HUES6 (cell line): Measurements from ENCODE around the gene METTL22.

Experiments
- H3K27ac ChIP-seq: 2 replicates; pipeline ENCODE4 v1.7.0; 2013; ENCODE audit warnings: low read depth, mild to moderate bottlenecking, low read length, inconsistent platforms
- H3K27me3 ChIP-seq: 2 replicates; pipeline ENCODE4 v1.6.1; 2013; ENCODE audit warnings: low read length; ENCODE audit not compliant: control insufficient read depth, insufficient read depth
- H3K36me3 ChIP-seq: 2 replicates; pipeline ENCODE4 v1.6.1; 2013; ENCODE audit warnings: low read length; ENCODE audit not compliant: control insufficient read depth, insufficient read depth
- H3K4me1 ChIP-seq: 2 replicates; pipeline ENCODE4 v1.6.1; 2013; ENCODE audit warnings: low read length; ENCODE audit not compliant: control insufficient read depth, insufficient read depth
- H3K4me3 ChIP-seq: 2 replicates; pipeline ENCODE4 v1.5.1; 2013; ENCODE audit warnings: low read depth, low read length
- H3K9ac ChIP-seq: one replicate; pipeline ENCODE4 v1.6.1; 2013; ENCODE audit warnings: mild to moderate bottlenecking, low read length
- H3K9me3 ChIP-seq: 2 replicates; pipeline ENCODE4 v1.6.1; 2013; ENCODE audit warnings: low read depth, low read length; ENCODE audit not compliant: control insufficient read depth, insufficient read depth

Gene METTL22

DNA sequence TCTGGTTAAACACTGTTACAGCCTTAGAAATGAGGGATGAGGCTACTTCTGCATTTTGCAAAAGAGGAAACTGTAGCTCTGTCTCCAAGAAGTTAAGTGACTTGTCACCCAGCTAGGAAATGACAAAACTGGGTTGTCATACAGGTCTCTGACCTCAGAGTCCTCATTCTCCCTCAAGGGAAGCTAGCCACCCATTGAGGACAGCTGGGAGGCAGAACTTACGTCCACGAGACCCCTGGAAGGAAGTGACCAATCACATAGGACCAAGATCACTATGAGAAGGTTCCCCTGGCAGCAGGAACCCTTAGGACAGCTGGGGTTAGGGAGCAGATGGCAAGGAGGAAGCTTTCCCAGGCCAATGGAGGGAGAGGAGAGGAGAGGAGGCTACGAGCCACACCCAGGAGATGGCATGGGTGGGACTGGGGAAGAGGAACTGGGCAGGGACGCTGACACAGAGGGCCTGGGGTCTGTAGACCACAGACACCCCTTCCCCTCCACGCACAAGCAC, 11.2 kb downstream of the METTL22 start:
- Histone ChIP-seq H3K9me3 (no peaks in the 10 kb centered on the region), H3K36me3 (peaks cover 90% of the 10 kb centered on the region), H3K27me3 (no peaks in the 10 kb centered on the region), H3K4me3 (no peak overlapping the region), H3K4me1 (no peaks in the 10 kb centered on the region), H3K27ac (no peak overlapping the region), H3K9ac (no peak overlapping the region)

- H3K27ac ChIP-seq = no peak overlapping the region
- H3K4me1 ChIP-seq = no peaks in the 10 kb centered on the region
- H3K36me3 ChIP-seq = peaks cover 89% of the 10 kb centered on the region
- no peak overlapping the region for H3K4me3 ChIP-seq
- H3K27me3 ChIP-seq = no peaks in the 10 kb centered on the region
- no peaks in the 10 kb centered on the region for H3K9me3 ChIP-seq
- no peak overlapping the region for H3K9ac ChIP-seq
These were observed 13.7 kb downstream of the METTL22 start for GRCh38 chr16:8634991-8635736.

- no peak overlapping the region for H3K27ac ChIP-seq
- no peaks in the 10 kb centered on the region for H3K27me3 ChIP-seq
- no peaks in the 10 kb centered on the region for H3K4me1 ChIP-seq
- H3K9ac ChIP-seq = no peak overlapping the region
- peaks cover 90% of the 10 kb centered on the region for H3K36me3 ChIP-seq
- no peaks in the 10 kb centered on the region for H3K9me3 ChIP-seq
- H3K4me3 ChIP-seq = no peak overlapping the region
These were observed 18.2 kb downstream of the METTL22 start for GRCh38 chr16:8639694-8640093.

DNA sequence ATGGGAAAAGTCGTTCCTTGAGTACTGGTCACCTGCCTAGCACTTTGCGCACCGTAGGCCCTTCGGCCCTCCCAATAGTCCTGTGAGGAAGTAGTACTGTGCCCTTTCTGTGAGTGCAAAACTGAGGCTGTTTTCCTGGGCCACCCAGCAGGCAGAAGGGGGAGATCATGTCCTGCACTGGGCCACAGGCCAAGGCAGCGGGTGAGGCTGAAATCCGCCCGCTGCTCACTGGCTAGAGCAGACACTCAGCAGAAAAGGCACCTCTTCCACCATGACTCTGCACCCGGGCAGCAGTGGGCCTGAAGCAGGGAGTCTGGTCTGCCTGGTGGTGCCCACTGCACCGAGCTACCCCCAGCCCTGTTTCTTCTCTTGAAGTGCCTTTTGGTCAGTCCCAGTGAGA, 20.2 kb downstream of the METTL22 start:
- no peak overlapping the region for H3K4me3 ChIP-seq
- no peaks in the 10 kb centered on the region for H3K4me1 ChIP-seq
- H3K27ac ChIP-seq = no peak overlapping the region
- H3K9ac ChIP-seq = no peak overlapping the region
- H3K36me3 ChIP-seq = peaks cover 93% of the 10 kb centered on the region
- H3K9me3 ChIP-seq = no peaks in the 10 kb centered on the region
- H3K27me3 ChIP-seq = no peaks in the 10 kb centered on the region

GRCh38 chr16:8642146-8642545, 20.6 kb downstream of the METTL22 start:
- Histone ChIP-seq H3K27ac (no peak overlapping the region), H3K9me3 (no peaks in the 10 kb centered on the region), H3K36me3 (peaks cover 93% of the 10 kb centered on the region), H3K4me1 (no peaks in the 10 kb centered on the region), H3K27me3 (no peaks in the 10 kb centered on the region), H3K9ac (no peak overlapping the region), H3K4me3 (no peak overlapping the region)

- H3K36me3 ChIP-seq = peaks cover 88% of the 10 kb centered on the region
- H3K27ac ChIP-seq = no peak overlapping the region
- no peaks in the 10 kb centered on the region for H3K4me1 ChIP-seq
These were observed 23.0 kb downstream of the METTL22 start for GRCh38 chr16:8644211-8645140.

DNA sequence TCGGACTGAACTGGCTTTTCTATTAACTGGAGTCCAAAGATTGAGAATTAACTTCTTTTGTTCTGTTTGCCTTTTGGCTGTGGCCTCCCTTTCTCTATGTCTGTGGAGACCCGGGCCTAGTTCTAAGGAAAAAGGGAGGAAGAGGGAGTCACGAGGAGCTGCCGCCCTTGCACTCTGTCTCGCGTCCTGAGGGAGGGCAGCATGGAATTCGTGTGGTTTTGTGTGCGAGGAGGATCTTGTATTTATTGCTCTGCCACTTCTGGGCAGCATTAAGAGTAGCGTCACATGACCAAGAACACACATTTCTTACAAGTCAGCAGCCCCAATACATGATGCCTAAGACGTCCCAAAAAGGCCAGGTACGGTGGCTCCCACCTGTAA, 23.6 kb downstream of the METTL22 start:
- Histone ChIP-seq H3K27ac (no peak overlapping the region), H3K36me3 (peaks cover 82% of the 10 kb centered on the region), H3K4me1 (no peaks in the 10 kb centered on the region), H3K9me3 (no peaks in the 10 kb centered on the region), H3K27me3 (no peaks in the 10 kb centered on the region), H3K4me3 (no peak overlapping the region), H3K9ac (no peak overlapping the region)

More at GRCh38 chr16:8644211-8645140, 23.0 kb downstream of the METTL22 start:
- Histone ChIP-seq H3K9ac (no peak overlapping the region), H3K9me3 (no peaks in the 10 kb centered on the region), H3K4me3 (no peak overlapping the region), H3K27me3 (no peaks in the 10 kb centered on the region)

DNA sequence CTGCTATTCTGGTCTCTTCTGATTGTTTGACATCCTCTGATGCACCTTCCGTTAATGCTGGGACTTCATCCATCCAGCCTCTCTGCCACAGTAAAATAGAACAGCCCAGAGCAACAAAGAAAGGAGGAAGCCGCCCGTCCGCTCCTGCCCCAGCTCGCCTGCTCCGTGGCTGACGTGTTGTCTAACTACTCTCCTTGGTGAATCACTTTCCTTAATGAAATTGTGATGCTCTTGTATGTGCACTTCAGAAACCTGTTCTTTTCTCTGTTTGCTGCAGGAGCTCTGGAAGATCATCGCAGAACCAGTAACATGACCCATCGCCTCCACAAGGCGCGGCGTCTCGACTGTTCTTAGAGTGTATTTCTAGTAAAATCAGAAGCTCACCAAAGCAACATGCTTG, 24.3 kb downstream of the METTL22 start:
- H3K27ac ChIP-seq = no peak overlapping the region
- no peaks in the 10 kb centered on the region for H3K27me3 ChIP-seq
- no peak overlapping the region for H3K4me3 ChIP-seq
- peaks cover 80% of the 10 kb centered on the region for H3K36me3 ChIP-seq
- no peak overlapping the region for H3K9ac ChIP-seq
- no peaks in the 10 kb centered on the region for H3K9me3 ChIP-seq
- H3K4me1 ChIP-seq = no peaks in the 10 kb centered on the region

GRCh38 chr16:8646326-8647053, 25.0 kb downstream of the METTL22 start:
- H3K4me1 ChIP-seq = no peaks in the 10 kb centered on the region
- no peaks in the 10 kb centered on the region for H3K9me3 ChIP-seq
- H3K27ac ChIP-seq = no peak overlapping the region
- no peaks in the 10 kb centered on the region for H3K27me3 ChIP-seq
- no peak overlapping the region for H3K9ac ChIP-seq
- H3K36me3 ChIP-seq = peaks cover 74% of the 10 kb centered on the region
- no peak overlapping the region for H3K4me3 ChIP-seq

DNA sequence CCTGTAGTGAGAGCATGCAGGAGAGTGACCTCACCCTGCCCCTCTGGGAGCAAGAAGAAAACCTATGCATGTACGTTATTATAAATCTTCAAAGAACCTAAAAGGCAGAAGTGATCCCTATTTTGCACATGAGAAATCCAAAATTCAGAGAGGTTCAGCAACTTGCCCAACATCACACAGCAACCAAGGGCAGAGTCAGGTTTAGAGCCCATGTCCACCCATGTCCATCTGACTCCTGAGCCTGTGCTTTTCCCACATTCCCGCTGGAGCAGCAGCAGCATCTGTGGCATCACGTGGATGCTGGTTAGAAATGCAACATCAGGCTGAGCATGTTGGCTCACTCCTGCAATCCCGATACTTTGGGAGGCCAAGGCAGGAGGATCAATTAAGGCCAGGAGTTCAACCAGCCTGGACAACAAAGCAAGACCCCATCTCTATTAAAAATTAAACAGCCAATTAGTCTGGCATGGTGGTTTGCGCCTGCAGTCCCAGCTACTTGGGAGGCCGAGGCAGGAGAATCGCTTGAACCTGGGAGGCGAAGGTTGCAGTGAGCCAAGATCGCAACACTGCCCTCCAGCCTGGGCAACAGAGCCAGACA, 26.3 kb downstream of the METTL22 start:
- Histone ChIP-seq H3K4me3 (no peak overlapping the region), H3K36me3 (peaks cover 60% of the 10 kb centered on the region), H3K4me1 (no peaks in the 10 kb centered on the region), H3K9ac (no peak overlapping the region), H3K27me3 (no peaks in the 10 kb centered on the region), H3K9me3 (no peaks in the 10 kb centered on the region), H3K27ac (no peak overlapping the region)
